Pons (tissue), 1 donor: ENCODE measurements around the gene EMP2.

Source experiments
- DNase-seq: peaks from one replicate; pipeline ENCODE4 v3.0.0-alpha.2; 2016; ENCODE audit warnings: low spot score

The EMP2 gene

GRCh38 chr16:10485159-10485558 is 95.2 kb downstream of the EMP2 start:
- no peak for DNase-seq

- no peak for DNase-seq
Observed at GRCh38 chr16:10480151-10480550, 100.2 kb downstream of the EMP2 start.
